DOHH2 (cell line): ENCODE data around the gene ZRANB3.

Source experiments
- CTCF ChIP-seq: fragments of 200-600 bp; sonication (generic); IDR thresholded peaks from one replicate; pipeline ENCODE4 v1.5.1; 2014; ENCODE audit warnings: antibody characterized with exemption, mild to moderate bottlenecking, low read depth, low read length; ENCODE audit not compliant: poor library complexity, severe bottlenecking
- EZH2phosphoT487 ChIP-seq: fragments of 200-600 bp; sonication (generic); IDR thresholded peaks from 2 replicates; pipeline ENCODE4 v1.6.1; 2017; ENCODE audit warnings: borderline replicate concordance, mild to moderate bottlenecking, antibody characterized with exemption, low read length, moderate library complexity, mixed read lengths

- TF ChIP-seq CTCF (no peak), EZH2phosphoT487 (no peak)
Observed at GRCh38 chr2:135124924-135125886, 405.8 kb downstream of the ZRANB3 start.
